ENCODE data around the gene SRR.

Gene SRR

GRCh38 chr17:2283302-2283701 lies 20.4 kb upstream of the SRR start:
- H3K9me3 ChIP-seq (ENCODE audit: severe bottlenecking), result no peaks in the 10 kb centered on the region
- no peak overlapping the region for H3K27ac ChIP-seq
- peaks cover 71% of the 10 kb centered on the region for H3K36me3 ChIP-seq
- H3K27me3 ChIP-seq (ENCODE audit: insufficient read depth, low read depth, severe bottlenecking), result no peaks in the 10 kb centered on the region
- no peak for DNase-seq
- TF ChIP-seq CTCF (IDR thresholded peaks at IDR 0.05; ENCODE audit: low read depth, low read length), result no peak
- H3K4me3 ChIP-seq (ENCODE audit: low read depth, low read length), result no peak overlapping the region

DNA sequence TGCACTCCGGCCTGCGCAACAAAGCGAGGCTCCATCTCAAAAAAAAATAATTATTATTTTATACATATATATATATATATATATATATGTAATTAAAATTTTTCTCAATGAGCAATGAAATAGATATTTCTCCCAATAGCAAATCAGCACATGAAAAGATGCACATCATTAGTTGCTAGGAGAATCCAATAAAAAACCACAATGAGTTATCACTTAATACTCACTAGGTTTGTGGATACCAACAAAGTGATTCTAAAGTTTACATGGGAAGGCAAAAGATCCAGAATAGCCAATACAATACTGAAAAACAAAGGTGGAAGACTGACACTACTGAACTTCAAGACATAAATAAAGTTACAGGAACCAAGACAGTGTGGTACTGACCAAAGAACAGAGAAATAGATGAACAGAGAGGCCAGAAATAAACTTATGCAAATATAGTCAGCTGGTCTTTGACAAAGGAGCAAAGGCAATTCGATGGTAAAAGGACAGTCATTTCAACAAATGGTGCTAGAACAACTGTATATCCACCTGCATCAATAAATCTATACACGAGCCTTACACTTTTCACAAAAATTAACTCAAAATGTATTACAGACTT lies 13.8 kb upstream of the SRR start:
- Histone ChIP-seq H3K27me3 (ENCODE audit: insufficient read depth, low read depth, severe bottlenecking) (no peaks in the 10 kb centered on the region), H3K36me3 (peaks cover 62% of the 10 kb centered on the region), H3K9me3 (ENCODE audit: severe bottlenecking) (no peaks in the 10 kb centered on the region), H3K27ac (no peak overlapping the region), H3K4me3 (ENCODE audit: low read depth, low read length) (no peak overlapping the region)
- no peak for DNase-seq
- no peak for TF ChIP-seq CTCF (IDR thresholded peaks at IDR 0.05; ENCODE audit: low read depth, low read length)

- Histone ChIP-seq H3K27me3 (ENCODE audit: insufficient read depth, low read depth, severe bottlenecking) (no peaks in the 10 kb centered on the region), H3K36me3 (peaks cover 76% of the 10 kb centered on the region), H3K4me3 (ENCODE audit: low read depth, low read length) (no peak overlapping the region), H3K9me3 (ENCODE audit: severe bottlenecking) (no peaks in the 10 kb centered on the region), H3K27ac (no peak overlapping the region)
- no peak for TF ChIP-seq CTCF (IDR thresholded peaks at IDR 0.05; ENCODE audit: low read depth, low read length)
- DNase-seq, result no peak
Observed at GRCh38 chr17:2292100-2292499, 11.7 kb upstream of the SRR start.

DNA sequence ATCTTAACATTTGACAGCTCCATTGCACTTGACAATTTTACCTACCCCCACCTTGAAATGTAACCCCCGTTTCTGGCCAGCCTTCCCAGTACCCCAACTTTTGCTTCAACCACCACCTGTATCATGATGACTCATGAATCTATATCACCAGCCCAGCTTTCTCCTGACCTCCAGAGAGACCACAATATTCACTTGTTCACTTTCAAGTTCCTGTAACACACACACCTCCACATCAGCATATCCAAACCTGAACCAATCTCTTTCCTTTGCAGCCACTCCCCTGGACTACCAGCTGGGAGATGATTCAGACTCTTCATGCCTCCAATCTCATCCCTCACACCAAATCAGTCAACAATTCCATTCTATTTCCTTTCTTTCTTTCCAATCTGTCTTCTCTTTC lies 8.2 kb upstream of the SRR start:
- no peak for TF ChIP-seq CTCF (IDR thresholded peaks at IDR 0.05; ENCODE audit: low read depth, low read length)

GRCh38 chr17:2297023-2297422 lies 6.7 kb upstream of the SRR start:
- H3K4me3 ChIP-seq (ENCODE audit: low read depth, low read length), result no peak overlapping the region
- H3K9me3 ChIP-seq (ENCODE audit: severe bottlenecking), result no peaks in the 10 kb centered on the region
- no peak for DNase-seq
- no peaks in the 10 kb centered on the region for H3K27me3 ChIP-seq (ENCODE audit: insufficient read depth, low read depth, severe bottlenecking)
- no peak overlapping the region for H3K27ac ChIP-seq
- H3K36me3 ChIP-seq, result peaks cover 80% of the 10 kb centered on the region
- no peak for TF ChIP-seq CTCF (IDR thresholded peaks at IDR 0.05; ENCODE audit: low read depth, low read length)

More for the DNA sequence above, 8.2 kb upstream of the SRR start:
- no peak for DNase-seq
- no peaks in the 10 kb centered on the region for H3K9me3 ChIP-seq (ENCODE audit: severe bottlenecking)
- peaks cover 80% of the 10 kb centered on the region for H3K36me3 ChIP-seq
- no peak overlapping the region for H3K27ac ChIP-seq
- H3K4me3 ChIP-seq (ENCODE audit: low read depth, low read length), result no peak overlapping the region
- H3K27me3 ChIP-seq (ENCODE audit: insufficient read depth, low read depth, severe bottlenecking), result no peaks in the 10 kb centered on the region

DNA sequence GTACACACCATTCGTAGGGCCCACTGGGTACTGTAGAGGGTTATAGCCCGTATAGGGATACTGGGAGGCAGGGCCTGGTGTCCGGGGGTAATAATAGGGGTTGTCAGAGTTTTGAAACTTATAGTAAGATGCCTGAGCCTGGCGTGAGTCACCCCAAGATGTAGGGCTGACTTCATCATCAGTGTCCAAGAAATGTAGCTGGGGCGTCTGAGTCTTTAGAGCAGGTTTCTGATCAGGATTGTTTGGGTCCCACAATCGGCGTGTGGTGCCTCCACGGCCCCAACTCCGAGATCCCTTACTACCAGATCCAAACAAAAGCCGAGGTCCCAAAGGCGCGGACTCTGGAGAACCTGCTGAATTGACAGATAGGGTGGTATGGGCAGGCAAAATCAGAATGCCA lies 4.6 kb upstream of the SRR start:
- no peak overlapping the region for H3K27ac ChIP-seq
- DNase-seq, result no peak
- H3K9me3 ChIP-seq (ENCODE audit: severe bottlenecking), result no peaks in the 10 kb centered on the region
- TF ChIP-seq CTCF (IDR thresholded peaks at IDR 0.05; ENCODE audit: low read depth, low read length), result no peak
- H3K4me3 ChIP-seq (ENCODE audit: low read depth, low read length), result no peak overlapping the region
- H3K36me3 ChIP-seq, result peaks cover 62% of the 10 kb centered on the region
- no peaks in the 10 kb centered on the region for H3K27me3 ChIP-seq (ENCODE audit: insufficient read depth, low read depth, severe bottlenecking)

Measured in WERI-Rb-1 (cell line).